Measurements from ENCODE around the gene PDRG1.
"Not testable (repeated sequence)": the region's sequence is repeated elsewhere in the genome, so short reads cannot be mapped to it uniquely, and the experiment has no call there.

Gene PDRG1

GRCh38 chr20:31919410-31920155 lies 32.3 kb downstream of the PDRG1 start:
- Histone ChIP-seq H3K4ac (ENCODE audit: low read depth, low read length) (no peak overlapping the region), H3K18ac (ENCODE audit: low read length) (no peak overlapping the region), H3K4me3 (ENCODE audit: low read length) (no peak overlapping the region), H3K56ac (ENCODE audit: low read length) (peak overlapping the region; percentile 22), H3K4me1 (ENCODE audit: control insufficient read depth, low read depth, low read length) (no peaks in the 10 kb centered on the region), H3K9ac (ENCODE audit: low read length) (no peak overlapping the region), H2BK15ac (replicated peaks; ENCODE audit: low read depth) (no peak overlapping the region), H3K27ac (ENCODE audit: low read depth, low read length) (no peak overlapping the region), H2BK5ac (ENCODE audit: low read length) (no peak overlapping the region), H2BK120ac (ENCODE audit: low read depth, low read length) (no peak overlapping the region), H3K36me3 (ENCODE audit: control insufficient read depth, insufficient read depth, low read length) (no peaks in the 10 kb centered on the region), H3K23ac (ENCODE audit: low read length) (no peak overlapping the region), H3K27me3 (ENCODE audit: insufficient read depth, low read length, poor library complexity) (no peaks in the 10 kb centered on the region), H2AK5ac (ENCODE audit: low read length) (no peak overlapping the region), H3K79me1 (ENCODE audit: low read length) (no peaks in the 10 kb centered on the region), H4K8ac (ENCODE audit: low read depth, low read length) (no peak overlapping the region), H3K79me2 (ENCODE audit: control insufficient read depth, insufficient read depth, low read length) (no peaks in the 10 kb centered on the region), H4K5ac (ENCODE audit: low read length) (no peak overlapping the region), H3K4me2 (ENCODE audit: low read length) (no peak overlapping the region)
- no peak for DNase-seq
- WGBS (ENCODE audit: extremely low coverage, insufficient coverage, low lambda C conversion rate), result no CpG with 5 or more reads among the region's 6 CpGs

- H3K79me1 ChIP-seq (ENCODE audit: low read length), result no peaks in the 10 kb centered on the region
- no peak overlapping the region for H3K27ac ChIP-seq (ENCODE audit: low read depth, low read length)
- no peak for DNase-seq
- H3K9ac ChIP-seq (ENCODE audit: low read length), result no peak overlapping the region
- H3K27me3 ChIP-seq (ENCODE audit: insufficient read depth, low read length, poor library complexity), result no peaks in the 10 kb centered on the region
- no peak overlapping the region for H2BK5ac ChIP-seq (ENCODE audit: low read length)
- H3K4me3 ChIP-seq (ENCODE audit: low read length), result no peak overlapping the region
- no peaks in the 10 kb centered on the region for H3K36me3 ChIP-seq (ENCODE audit: control insufficient read depth, insufficient read depth, low read length)
- no peaks in the 10 kb centered on the region for H3K4me1 ChIP-seq (ENCODE audit: control insufficient read depth, low read depth, low read length)
- H4K8ac ChIP-seq (ENCODE audit: low read depth, low read length), result no peak overlapping the region
- H2BK120ac ChIP-seq (ENCODE audit: low read depth, low read length), result no peak overlapping the region
- H2AK5ac ChIP-seq (ENCODE audit: low read length), result no peak overlapping the region
- H3K79me2 ChIP-seq (ENCODE audit: control insufficient read depth, insufficient read depth, low read length), result no peaks in the 10 kb centered on the region
- no peak overlapping the region for H4K5ac ChIP-seq (ENCODE audit: low read length)
- no CpG with 5 or more reads among the region's 7 CpGs for WGBS (ENCODE audit: extremely low coverage, insufficient coverage, low lambda C conversion rate)
- H3K4ac ChIP-seq (ENCODE audit: low read depth, low read length), result no peak overlapping the region
- H3K4me2 ChIP-seq (ENCODE audit: low read length), result no peak overlapping the region
- H3K18ac ChIP-seq (ENCODE audit: low read length), result no peak overlapping the region
- no peak overlapping the region for H2BK15ac ChIP-seq (replicated peaks; ENCODE audit: low read depth)
- H3K23ac ChIP-seq (ENCODE audit: low read length), result no peak overlapping the region
- H3K56ac ChIP-seq (ENCODE audit: low read length), result no peak overlapping the region
Measured at GRCh38 chr20:31918466-31919105, 33.3 kb downstream of the PDRG1 start.

- not testable (repeated sequence) for H3K56ac ChIP-seq (ENCODE audit: low read length); H4K8ac ChIP-seq (ENCODE audit: low read depth, low read length); H2BK120ac ChIP-seq (ENCODE audit: low read depth, low read length); H3K4me2 ChIP-seq (ENCODE audit: low read length); H3K4me3 ChIP-seq (ENCODE audit: low read length); H2AK5ac ChIP-seq (ENCODE audit: low read length); H3K4me1 ChIP-seq (ENCODE audit: control insufficient read depth, low read depth, low read length); DNase-seq; H3K27me3 ChIP-seq (ENCODE audit: insufficient read depth, low read length, poor library complexity); H3K79me1 ChIP-seq (ENCODE audit: low read length); H3K4ac ChIP-seq (ENCODE audit: low read depth, low read length); H4K5ac ChIP-seq (ENCODE audit: low read length); H3K27ac ChIP-seq (ENCODE audit: low read depth, low read length); H3K79me2 ChIP-seq (ENCODE audit: control insufficient read depth, insufficient read depth, low read length); H3K9ac ChIP-seq (ENCODE audit: low read length); H2BK5ac ChIP-seq (ENCODE audit: low read length); H2BK15ac ChIP-seq (replicated peaks; ENCODE audit: low read depth); H3K36me3 ChIP-seq (ENCODE audit: control insufficient read depth, insufficient read depth, low read length); H3K23ac ChIP-seq (ENCODE audit: low read length); H3K18ac ChIP-seq (ENCODE audit: low read length)
- WGBS (ENCODE audit: extremely low coverage, insufficient coverage, low lambda C conversion rate), result no CpG with 5 or more reads among the region's 7 CpGs
Measured at GRCh38 chr20:31917962-31918412, 33.9 kb downstream of the PDRG1 start.

GRCh38 chr20:31916708-31917107 lies 35.1 kb downstream of the PDRG1 start:
- no CpG with 5 or more reads among the region's 4 CpGs for WGBS (ENCODE audit: extremely low coverage, insufficient coverage, low lambda C conversion rate)
- no peak overlapping the region for H3K4ac ChIP-seq (ENCODE audit: low read depth, low read length)
- H3K23ac ChIP-seq (ENCODE audit: low read length), result no peak overlapping the region
- H3K79me2 ChIP-seq (ENCODE audit: control insufficient read depth, insufficient read depth, low read length), result no peaks in the 10 kb centered on the region
- H3K18ac ChIP-seq (ENCODE audit: low read length), result no peak overlapping the region
- H3K79me1 ChIP-seq (ENCODE audit: low read length), result no peaks in the 10 kb centered on the region
- no peak for DNase-seq
- no peaks in the 10 kb centered on the region for H3K36me3 ChIP-seq (ENCODE audit: control insufficient read depth, insufficient read depth, low read length)
- no peak overlapping the region for H4K5ac ChIP-seq (ENCODE audit: low read length)
- no peak overlapping the region for H2BK120ac ChIP-seq (ENCODE audit: low read depth, low read length)
- H3K56ac ChIP-seq (ENCODE audit: low read length), result no peak overlapping the region
- no peak overlapping the region for H2BK15ac ChIP-seq (replicated peaks; ENCODE audit: low read depth)
- no peak overlapping the region for H2AK5ac ChIP-seq (ENCODE audit: low read length)
- no peak overlapping the region for H3K4me3 ChIP-seq (ENCODE audit: low read length)
- H3K27me3 ChIP-seq (ENCODE audit: insufficient read depth, low read length, poor library complexity), result no peaks in the 10 kb centered on the region
- H3K4me1 ChIP-seq (ENCODE audit: control insufficient read depth, low read depth, low read length), result no peaks in the 10 kb centered on the region
- H3K27ac ChIP-seq (ENCODE audit: low read depth, low read length), result no peak overlapping the region
- no peak overlapping the region for H2BK5ac ChIP-seq (ENCODE audit: low read length)
- H3K9ac ChIP-seq (ENCODE audit: low read length), result no peak overlapping the region
- H3K4me2 ChIP-seq (ENCODE audit: low read length), result no peak overlapping the region
- no peak overlapping the region for H4K8ac ChIP-seq (ENCODE audit: low read depth, low read length)

DNA sequence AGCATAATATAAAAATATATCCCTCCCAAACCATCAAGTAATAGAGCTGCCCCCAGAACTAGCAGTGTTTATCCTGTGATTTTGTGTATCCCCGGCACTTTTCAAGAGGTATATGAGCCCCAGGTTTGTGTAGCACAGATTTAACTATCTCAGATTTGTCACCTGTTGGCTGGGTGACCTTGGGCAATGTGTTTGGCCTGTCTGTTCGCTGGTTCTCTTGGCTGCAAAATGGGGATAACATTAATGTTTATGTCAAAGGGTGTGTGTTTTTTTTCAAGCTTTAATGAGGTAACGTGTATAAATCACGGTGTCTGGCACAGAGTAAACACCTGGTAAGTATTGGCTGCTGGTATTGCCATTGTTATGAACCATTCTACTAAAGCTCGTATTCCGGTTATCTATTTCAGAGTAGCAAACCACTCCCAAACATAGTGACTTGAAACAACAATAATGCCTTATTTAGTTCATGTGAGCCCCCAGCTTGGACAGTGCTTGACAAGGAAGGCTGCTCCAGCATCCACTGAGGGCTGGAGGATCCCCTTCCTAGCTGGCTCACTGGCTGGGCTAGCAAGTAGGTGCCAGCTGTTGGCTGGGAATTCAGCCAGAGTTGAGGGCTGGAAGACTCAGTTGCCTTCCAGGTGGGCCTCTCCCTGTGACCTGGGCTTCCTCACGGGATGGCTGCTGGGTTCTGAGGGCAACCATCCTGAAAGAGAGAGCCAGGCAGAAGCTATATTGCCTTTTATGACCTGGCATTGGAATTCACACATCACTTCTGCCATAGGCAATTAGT lies 36.2 kb downstream of the PDRG1 start:
- Histone ChIP-seq H3K79me2 (ENCODE audit: control insufficient read depth, insufficient read depth, low read length) (no peaks in the 10 kb centered on the region), H3K4me3 (ENCODE audit: low read length) (no peak overlapping the region), H3K9ac (ENCODE audit: low read length) (no peak overlapping the region), H3K23ac (ENCODE audit: low read length) (no peak overlapping the region), H3K27me3 (ENCODE audit: insufficient read depth, low read length, poor library complexity) (no peaks in the 10 kb centered on the region), H2BK15ac (replicated peaks; ENCODE audit: low read depth) (no peak overlapping the region), H4K8ac (ENCODE audit: low read depth, low read length) (no peak overlapping the region), H2AK5ac (ENCODE audit: low read length) (no peak overlapping the region), H3K56ac (ENCODE audit: low read length) (no peak overlapping the region), H3K4ac (ENCODE audit: low read depth, low read length) (no peak overlapping the region), H3K79me1 (ENCODE audit: low read length) (no peaks in the 10 kb centered on the region), H4K5ac (ENCODE audit: low read length) (no peak overlapping the region), H3K4me1 (ENCODE audit: control insufficient read depth, low read depth, low read length) (peaks cover 1% of the 10 kb centered on the region), H2BK5ac (ENCODE audit: low read length) (no peak overlapping the region), H2BK120ac (ENCODE audit: low read depth, low read length) (no peak overlapping the region), H3K4me2 (ENCODE audit: low read length) (no peak overlapping the region), H3K36me3 (ENCODE audit: control insufficient read depth, insufficient read depth, low read length) (no peaks in the 10 kb centered on the region), H3K27ac (ENCODE audit: low read depth, low read length) (no peak overlapping the region), H3K18ac (ENCODE audit: low read length) (no peak overlapping the region)
- DNase-seq, result no peak
- no CpG with 5 or more reads among the region's 7 CpGs for WGBS (ENCODE audit: extremely low coverage, insufficient coverage, low lambda C conversion rate)
